Tibial artery (tissue), 4 donors: Measurements from ENCODE around the gene IFNL3.

Source experiments
- DNase-seq, 2 donors: peaks; one replicate each; pipeline ENCODE4 v3.0.0-alpha.2; 2019
- H3K27ac ChIP-seq, 2 donors: fragments of 200-600 bp; sonication (generic) in 1 of 2; 1 replicate in 1 of 2; 2 replicates in 1 of 2; pipeline ENCODE4 v1.5.1; 2018 to 2019; ENCODE audit warnings: mild to moderate bottlenecking in 1 of 2
- H3K27me3 ChIP-seq, 2 donors: fragments of 200-600 bp; sonication (generic) in 1 of 2; one replicate each; pipeline versions ENCODE4 v1.5.1 to v1.6.0; 2016 to 2019
- H3K36me3 ChIP-seq, 3 donors: fragments of 200-600 bp; sonication (generic) in 2 of 3; one replicate each; pipeline ENCODE4 v1.5.1; 2016 to 2019; ENCODE audit warnings: mild to moderate bottlenecking in 2 of 3
- H3K4me1 ChIP-seq, 4 donors: fragments of 200-600 bp; sonication (generic) in 2 of 4; 1 replicate in 3 of 4; 2 replicates in 1 of 4; pipeline ENCODE4 v1.5.1; 2016 to 2019
- H3K4me3 ChIP-seq, 2 donors: fragments of 200-600 bp; sonication (generic) in 1 of 2; 1 replicate in 1 of 2; 2 replicates in 1 of 2; pipeline ENCODE4 v1.5.1; 2018 to 2019; ENCODE audit warnings: mild to moderate bottlenecking in 2 of 2
- H3K9me3 ChIP-seq, 3 donors: fragments of 200-600 bp; sonication (generic) in 1 of 3; one replicate each; pipeline ENCODE4 v1.5.1; 2016 to 2019
- CTCF ChIP-seq, 2 experiments: fragments of 200-600 bp in 1 of 2; fragments of 450-650 bp in 1 of 2; IDR thresholded peaks; one replicate each; pipeline ENCODE4 v1.5.1; 2017 to 2019; ENCODE audit warnings: antibody characterized with exemption in 2 of 2, mild to moderate bottlenecking in 1 of 2, moderate library complexity in 1 of 2
- intact Hi-C: fragments of 100-400 bp; cut with DNase I; formaldehyde crosslinking; loops from one replicate; pipeline ENCODE4 v1.15.0; 2023; ENCODE audit warnings: low total_unique reads

IFNL3 gene

GRCh38 chr19:39238944-39239343 is 5.9 kb downstream of the IFNL3 start:
- no peak overlapping the region for H3K4me3 ChIP-seq
- no peak for TF ChIP-seq CTCF (IDR thresholded peaks at IDR 0.05)
- H3K27ac ChIP-seq = no peak overlapping the region
- no peaks in the 10 kb centered on the region for H3K4me1 ChIP-seq
- H3K27me3 ChIP-seq = peaks cover 0 to 41% of the 10 kb centered on the region in 2 donors
- H3K36me3 ChIP-seq = no peaks in the 10 kb centered on the region
- no peak for DNase-seq
- H3K9me3 ChIP-seq = no peaks in the 10 kb centered on the region
- intact Hi-C loops = no loop called here

GRCh38 chr19:39238209-39238608 is 6.6 kb downstream of the IFNL3 start:
- DNase-seq = no peak
- no peaks in the 10 kb centered on the region for H3K4me1 ChIP-seq
- no peak for TF ChIP-seq CTCF (IDR thresholded peaks at IDR 0.05)
- H3K9me3 ChIP-seq = no peaks in the 10 kb centered on the region
- no peaks in the 10 kb centered on the region for H3K36me3 ChIP-seq
- intact Hi-C loops = no loop called here
- H3K27me3 ChIP-seq = peaks cover 0 to 40% of the 10 kb centered on the region in 2 donors
- H3K27ac ChIP-seq = no peak overlapping the region
- no peak overlapping the region for H3K4me3 ChIP-seq

GRCh38 chr19:39237200-39238184 is 7.3 kb downstream of the IFNL3 start:
- Histone ChIP-seq H3K27me3 (peaks cover 0 to 40% of the 10 kb centered on the region in 2 donors), H3K36me3 (no peaks in the 10 kb centered on the region), H3K4me3 (no peak overlapping the region), H3K9me3 (no peaks in the 10 kb centered on the region), H3K4me1 (no peaks in the 10 kb centered on the region), H3K27ac (no peak overlapping the region)
- TF ChIP-seq CTCF (IDR thresholded peaks at IDR 0.05) = no peak
- DNase-seq = no peak
- intact Hi-C loops = no loop called here

- no peaks in the 10 kb centered on the region for H3K9me3 ChIP-seq
- no peaks in the 10 kb centered on the region for H3K36me3 ChIP-seq
- no peak for DNase-seq
- H3K27me3 ChIP-seq = peaks cover 0 to 46% of the 10 kb centered on the region in 2 donors
- no peaks in the 10 kb centered on the region for H3K4me1 ChIP-seq
- no peak overlapping the region for H3K27ac ChIP-seq
- no peak for TF ChIP-seq CTCF (IDR thresholded peaks at IDR 0.05)
- H3K4me3 ChIP-seq = no peak overlapping the region
- intact Hi-C loops = no loop called here
Observed at GRCh38 chr19:39236527-39236926, 8.3 kb downstream of the IFNL3 start.

GRCh38 chr19:39232708-39233107 is 12.1 kb downstream of the IFNL3 start:
- H3K4me3 ChIP-seq = no peak overlapping the region
- no peak for DNase-seq

More at GRCh38 chr19:39232708-39233107, 12.1 kb downstream of the IFNL3 start:
- intact Hi-C loops = no loop called here
- H3K27me3 ChIP-seq = peaks cover 0 to 33% of the 10 kb centered on the region in 2 donors
- H3K27ac ChIP-seq = no peak overlapping the region
- no peaks in the 10 kb centered on the region for H3K4me1 ChIP-seq
- H3K9me3 ChIP-seq = no peaks in the 10 kb centered on the region
- no peak for TF ChIP-seq CTCF (IDR thresholded peaks at IDR 0.05)
- H3K36me3 ChIP-seq = no peaks in the 10 kb centered on the region
